Fibroblast of the aortic adventitia (primary cell): ENCODE measurements around the gene ATP11A. TPM values are rescaled to one million over a fixed set of nuclear protein-coding genes. Genes with fewer than 3 reads are reported as not detected.

Source experiments
- DNase-seq: peaks from one replicate; pipeline ENCODE4 v3.0.0-alpha.2; 2010; ENCODE audit warnings: low read depth
- H3K4me3 ChIP-seq: 2 replicates; pipeline ENCODE4 v1.5.1; 2011; ENCODE audit warnings: low read depth, mild to moderate bottlenecking, control low read depth, low read length, moderate library complexity
- CTCF ChIP-seq: IDR thresholded peaks from 2 replicates; pipeline ENCODE4 v1.5.1; 2011; ENCODE audit warnings: mild to moderate bottlenecking, low read length, control low read depth, inconsistent platforms; ENCODE audit not compliant: insufficient read depth
- total RNA-seq: library from RNA; depleted of rRNA; stranded (reverse); fragments of >200 nt; gene quantifications from 2 replicates; pipeline ENCODE4 v1.2.3, GENCODE V29; 2012; ENCODE audit warnings: low replicate concordance

The ATP11A gene
- total RNA-seq, 1 donor = 8.9 TPM

- no peak for DNase-seq
- TF ChIP-seq CTCF = no peak
These were observed 154.6 kb downstream of the ATP11A start for GRCh38 chr13:112844411-112844810.

GRCh38 chr13:112844879-112845278 is 155.0 kb downstream of the ATP11A start:
- DNase-seq = no peak
- H3K4me3 ChIP-seq = no peak overlapping the region
- TF ChIP-seq CTCF = no peak

More at GRCh38 chr13:112844411-112844810, 154.6 kb downstream of the ATP11A start:
- H3K4me3 ChIP-seq = no peak overlapping the region

- no peak for TF ChIP-seq CTCF
- H3K4me3 ChIP-seq = no peak overlapping the region
- DNase-seq = no peak
These were observed 155.8 kb downstream of the ATP11A start for GRCh38 chr13:112845511-112846144.

- DNase-seq = no peak
These were observed 156.7 kb downstream of the ATP11A start for GRCh38 chr13:112846411-112847115.

GRCh38 chr13:112849500-112849899 is 159.7 kb downstream of the ATP11A start:
- no peak overlapping the region for H3K4me3 ChIP-seq
- DNase-seq = no peak
- TF ChIP-seq CTCF = no peak

More at GRCh38 chr13:112846411-112847115, 156.7 kb downstream of the ATP11A start:
- no peak overlapping the region for H3K4me3 ChIP-seq
- no peak for TF ChIP-seq CTCF

- no peak for DNase-seq
- no peak for TF ChIP-seq CTCF
- no peak overlapping the region for H3K4me3 ChIP-seq
These were observed 160.4 kb downstream of the ATP11A start for GRCh38 chr13:112850273-112850672.
